Esophagus (tissue), 2 donors: ENCODE data around the gene FLVCR1. TPM values are rescaled to one million over a fixed set of nuclear protein-coding genes. Genes with fewer than 3 reads are reported as not detected.
"Not testable (repeated sequence)": the region's sequence is repeated elsewhere in the genome, so short reads cannot be mapped to it uniquely, and the experiment has no call there.

Experiments used
- H3K27ac ChIP-seq, 2 donors: one replicate each; pipeline ENCODE4 v1.5.1; 2013; ENCODE audit warnings: low read depth in 2 of 2, mild to moderate bottlenecking in 2 of 2, inconsistent platforms in 1 of 2, low read length in 1 of 2, moderate library complexity in 1 of 2
- H3K27me3 ChIP-seq, 2 donors: one replicate each; pipeline ENCODE4 v1.6.1; 2013; ENCODE audit warnings: low read length in 2 of 2, control low read depth in 1 of 2, mild to moderate bottlenecking in 1 of 2; ENCODE audit not compliant: insufficient read depth in 2 of 2, control insufficient read depth in 1 of 2
- H3K36me3 ChIP-seq, 2 donors: one replicate each; pipeline ENCODE4 v1.6.1; 2013; ENCODE audit warnings: low read length in 1 of 2; ENCODE audit not compliant: control insufficient read depth in 2 of 2, insufficient read depth in 2 of 2
- H3K4me1 ChIP-seq, 2 donors: one replicate each; pipeline ENCODE4 v1.6.1; 2013; ENCODE audit warnings: low read length in 1 of 2; ENCODE audit not compliant: control insufficient read depth in 2 of 2, insufficient read depth in 2 of 2
- H3K4me3 ChIP-seq, 2 donors: one replicate each; pipeline ENCODE4 v1.5.1; 2013; ENCODE audit warnings: low read length in 2 of 2, mild to moderate bottlenecking in 2 of 2, low read depth in 1 of 2, moderate library complexity in 1 of 2
- H3K9me3 ChIP-seq, 2 donors: one replicate each; pipeline ENCODE4 v1.6.1; 2013; ENCODE audit warnings: mild to moderate bottlenecking in 2 of 2, low read depth in 1 of 2, low read length in 1 of 2, moderate library complexity in 1 of 2; ENCODE audit not compliant: control insufficient read depth in 2 of 2, insufficient read depth in 1 of 2
- WGBS, 2 donors: extraction: QIAGEN DNeasy Blood & Tissue Kit; methylation state at CpG; one replicate each; pipeline ENCODE4 v1.1.7; 2013; 5-methylcytosine and 5-hydroxymethylcytosine counted together
- polyA plus RNA-seq, 2 donors: library from polyadenylated mRNA; stranded (reverse); fragments of 200-250 nt; gene quantifications; one replicate each; pipeline ENCODE4 v1.2.3, GENCODE V29; 2013
- donor health status: healthy with polysubstance abuse.
- donor health status: Bipolar disorder and iron deficiency.

The FLVCR1 gene
- polyA plus RNA-seq, 2 donors, result 1.6 to 2.1 TPM

DNA sequence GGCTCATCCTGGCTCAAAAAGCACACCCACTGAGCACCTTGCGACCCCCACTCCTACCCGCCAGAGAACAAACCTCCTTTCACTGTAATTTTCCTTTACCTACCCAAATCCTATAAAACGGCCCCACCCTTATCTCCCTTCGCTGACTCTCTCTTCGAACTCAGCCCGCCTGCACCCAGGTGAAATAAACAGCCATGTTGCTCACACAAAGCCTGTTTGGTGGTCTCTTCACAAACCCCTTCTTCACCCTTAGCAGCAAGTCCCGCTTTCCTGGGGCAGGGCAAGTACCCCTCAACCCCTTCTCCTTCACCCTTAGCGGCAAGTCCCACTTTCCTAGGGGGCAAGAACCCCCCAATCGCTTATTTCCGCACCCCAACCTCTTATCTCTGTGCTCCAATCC lies 52.1 kb downstream of the FLVCR1 start:
- not testable (repeated sequence) for H3K36me3 ChIP-seq, H3K4me1 ChIP-seq, H3K27me3 ChIP-seq, H3K4me3 ChIP-seq, H3K9me3 ChIP-seq, H3K27ac ChIP-seq
- 75 to 81% methylated on average over 8 of the region's 10 CpGs for WGBS, 2 donors

GRCh38 chr1:212913638-212914037 lies 55.6 kb downstream of the FLVCR1 start:
- H3K4me3 ChIP-seq, H3K9me3 ChIP-seq, H3K27me3 ChIP-seq, H3K36me3 ChIP-seq, H3K4me1 ChIP-seq, H3K27ac ChIP-seq: not testable (repeated sequence)
- WGBS, 2 donors, result 72 to 75% methylated on average over 2 to 3 of the region's 3 CpGs

DNA sequence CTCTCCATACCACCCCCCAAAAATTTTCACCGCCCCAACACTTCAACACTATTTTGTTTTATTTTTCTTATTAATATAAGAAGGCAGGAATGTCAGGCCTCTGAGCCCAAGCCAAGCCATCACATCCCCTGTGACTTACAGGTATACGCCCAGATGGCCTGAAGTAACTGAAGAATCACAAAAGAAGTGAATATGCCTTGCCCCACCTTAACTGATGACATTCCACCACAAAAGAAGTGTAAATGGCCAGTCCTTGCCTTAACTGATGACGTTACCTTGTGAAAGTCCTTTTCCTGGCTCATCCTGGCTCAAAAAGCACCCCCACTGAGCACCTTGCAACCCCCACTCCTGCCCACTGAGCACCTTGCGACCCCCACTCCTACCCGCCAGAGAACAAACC lies 56.0 kb downstream of the FLVCR1 start:
- not testable (repeated sequence) for H3K27me3 ChIP-seq, H3K9me3 ChIP-seq, H3K4me3 ChIP-seq, H3K27ac ChIP-seq, H3K4me1 ChIP-seq, H3K36me3 ChIP-seq
- WGBS, 2 donors, result 84 to 91% methylated on average over 4 of the region's 5 CpGs

GRCh38 chr1:212914789-212915188 lies 56.7 kb downstream of the FLVCR1 start:
- no peaks in the 10 kb centered on the region for H3K36me3 ChIP-seq
- H3K27me3 ChIP-seq, result no peaks in the 10 kb centered on the region
- no peaks in the 10 kb centered on the region for H3K9me3 ChIP-seq
- H3K27ac ChIP-seq, result no peak overlapping the region
- peaks cover 0 to 4% of the 10 kb centered on the region in 2 donors for H3K4me1 ChIP-seq
- no peak overlapping the region for H3K4me3 ChIP-seq
- 69 to 70% methylated on average over 3 of the region's 3 CpGs for WGBS, 2 donors

- WGBS, 2 donors, result 77% methylated on average over 13 of the region's 13 CpGs
- Histone ChIP-seq H3K4me1 (peaks cover 0 to 4% of the 10 kb centered on the region in 2 donors), H3K27ac (no peak overlapping the region), H3K27me3 (no peaks in the 10 kb centered on the region), H3K9me3 (no peaks in the 10 kb centered on the region), H3K4me3 (no peak overlapping the region), H3K36me3 (no peaks in the 10 kb centered on the region)
These were observed 57.4 kb downstream of the FLVCR1 start for GRCh38 chr1:212915245-212916091.

DNA sequence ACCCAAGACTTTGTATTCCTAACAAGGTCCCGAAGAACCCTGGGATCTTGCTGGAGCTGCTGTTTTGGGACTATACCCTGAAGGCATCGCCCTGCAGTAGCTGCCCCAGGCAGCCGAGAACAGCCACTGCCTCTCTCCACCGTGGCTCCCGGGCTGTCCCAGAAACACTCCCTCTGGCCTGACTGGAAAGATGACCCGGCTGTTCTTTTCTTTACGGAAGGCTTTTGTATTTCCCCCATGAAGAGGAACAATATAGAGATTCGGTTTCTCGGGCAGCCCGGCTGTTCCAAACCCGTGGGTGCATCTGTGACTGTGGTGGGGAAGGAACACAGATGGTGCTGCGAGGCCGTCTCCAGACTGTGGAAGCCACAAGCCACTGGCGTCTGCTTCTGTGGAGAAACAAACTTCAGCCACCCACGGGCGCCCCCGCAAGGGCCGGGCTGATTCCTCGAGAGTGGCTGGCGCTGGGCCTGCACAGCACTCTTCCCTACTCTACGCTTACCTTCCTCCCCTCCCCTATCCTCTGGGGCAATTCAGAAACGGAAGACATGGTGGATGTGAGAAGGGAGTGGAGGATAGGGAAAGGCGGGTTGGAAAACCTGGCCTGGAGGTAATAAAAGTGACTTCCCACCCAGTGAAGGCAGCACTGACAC lies 58.5 kb downstream of the FLVCR1 start:
- Histone ChIP-seq H3K4me1 (peaks cover 0 to 4% of the 10 kb centered on the region in 2 donors), H3K27ac (no peak overlapping the region), H3K36me3 (no peaks in the 10 kb centered on the region), H3K27me3 (no peaks in the 10 kb centered on the region), H3K9me3 (no peaks in the 10 kb centered on the region), H3K4me3 (no peak overlapping the region)
- WGBS, 2 donors, result 19 to 25% methylated on average over 23 of the region's 23 CpGs

DNA sequence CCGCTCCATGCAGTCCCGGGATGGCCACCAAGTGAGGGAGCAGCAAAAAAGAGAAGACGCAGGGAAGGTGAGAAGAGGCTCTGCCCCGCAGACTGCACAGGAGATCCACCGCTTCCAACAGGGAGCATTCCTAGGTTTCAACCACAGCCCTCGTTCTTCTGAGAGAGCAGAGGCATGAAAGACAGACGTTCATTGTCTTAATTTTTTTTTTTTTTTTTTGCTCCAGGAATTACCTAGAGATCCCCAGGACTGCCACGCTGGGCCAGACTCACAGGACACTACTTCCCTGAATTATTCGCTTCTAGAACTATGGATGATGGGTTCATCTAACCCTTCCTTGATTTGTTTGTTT lies 59.0 kb downstream of the FLVCR1 start:
- H3K36me3 ChIP-seq, result no peaks in the 10 kb centered on the region
- H3K27me3 ChIP-seq, result no peaks in the 10 kb centered on the region
- no peak overlapping the region for H3K27ac ChIP-seq
- WGBS, 2 donors, result 66 to 74% methylated on average over 9 of the region's 9 CpGs
- H3K9me3 ChIP-seq, result no peaks in the 10 kb centered on the region
- H3K4me1 ChIP-seq, result peaks cover 0 to 4% of the 10 kb centered on the region in 2 donors
- H3K4me3 ChIP-seq, result no peak overlapping the region

- 77 to 81% methylated on average over 5 of the region's 5 CpGs for WGBS, 2 donors
- Histone ChIP-seq H3K9me3 (no peaks in the 10 kb centered on the region), H3K36me3 (no peaks in the 10 kb centered on the region), H3K4me3 (no peak overlapping the region), H3K27ac (no peak overlapping the region), H3K4me1 (peaks cover 0 to 4% of the 10 kb centered on the region in 2 donors), H3K27me3 (no peaks in the 10 kb centered on the region)
These were observed 59.8 kb downstream of the FLVCR1 start for GRCh38 chr1:212917858-212918257.

DNA sequence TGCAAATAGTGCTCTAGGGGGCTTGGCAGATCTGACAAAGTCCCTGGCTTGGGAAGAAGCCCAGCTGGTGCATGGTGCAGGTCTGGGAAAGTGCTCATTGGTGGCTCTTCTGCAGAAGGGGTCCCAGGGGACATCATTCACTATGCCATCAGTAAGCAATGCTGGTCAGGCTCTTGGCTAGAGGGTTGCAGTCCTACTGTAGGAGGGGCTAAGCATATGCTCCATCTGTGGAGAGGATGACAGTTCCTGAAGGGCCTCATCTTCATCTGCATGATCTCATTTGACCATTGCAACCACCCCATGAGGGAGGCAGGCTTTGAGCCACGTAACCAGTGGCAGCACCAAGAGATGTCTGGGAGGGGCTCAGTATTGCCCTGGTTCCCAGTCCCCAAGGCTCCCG lies 60.7 kb downstream of the FLVCR1 start:
- H3K9me3 ChIP-seq, result no peaks in the 10 kb centered on the region

DNA sequence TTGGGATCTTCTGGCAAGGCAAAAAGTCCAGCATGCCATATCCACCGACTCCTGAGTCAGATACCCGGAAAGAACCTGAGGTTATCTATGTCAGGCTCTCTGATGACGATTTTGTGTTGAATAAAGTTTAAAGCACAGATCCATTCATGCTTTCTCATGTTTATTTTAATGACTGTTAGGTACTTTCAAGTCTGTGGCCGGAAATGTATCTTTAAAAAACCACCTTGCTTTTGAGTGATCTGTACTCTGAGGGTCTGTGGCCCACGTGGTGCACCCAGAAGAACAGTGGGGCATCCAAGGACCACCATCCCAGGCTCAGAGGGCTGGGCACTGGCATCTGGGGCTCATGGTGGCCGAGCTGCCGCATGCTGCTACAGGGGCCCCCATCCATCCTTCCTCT lies 62.2 kb downstream of the FLVCR1 start:
- H3K4me3 ChIP-seq, result no peak overlapping the region
- peaks cover 0 to 4% of the 10 kb centered on the region in 2 donors for H3K4me1 ChIP-seq
- no peaks in the 10 kb centered on the region for H3K9me3 ChIP-seq
- H3K27ac ChIP-seq, result no peak overlapping the region
- no peaks in the 10 kb centered on the region for H3K36me3 ChIP-seq
- no peaks in the 10 kb centered on the region for H3K27me3 ChIP-seq
- WGBS, 2 donors, result 73 to 75% methylated on average over 7 of the region's 7 CpGs

More for the DNA sequence above, 60.7 kb downstream of the FLVCR1 start:
- no peaks in the 10 kb centered on the region for H3K36me3 ChIP-seq
- no peaks in the 10 kb centered on the region for H3K27me3 ChIP-seq
- 68 to 72% methylated on average over 2 of the region's 2 CpGs for WGBS, 2 donors
- H3K27ac ChIP-seq, result no peak overlapping the region
- no peak overlapping the region for H3K4me3 ChIP-seq
- peaks cover 0 to 4% of the 10 kb centered on the region in 2 donors for H3K4me1 ChIP-seq
